Liver (tissue), 9 donors: ENCODE results near the gene GATD1. TPM values are rescaled to one million over a fixed set of nuclear protein-coding genes. Genes with fewer than 3 reads are reported as not detected.

Source experiments
- DNase-seq: peaks from one replicate; pipeline ENCODE4 v3.0.0-alpha.2; 2017; ENCODE audit warnings: low spot score
- H3K27ac ChIP-seq, 2 donors: one replicate each; pipeline ENCODE4 v1.7.0; 2013; ENCODE audit warnings: inconsistent platforms in 2 of 2, low read length in 2 of 2, control low read depth in 1 of 2, low read depth in 1 of 2, mild to moderate bottlenecking in 1 of 2
- H3K27me3 ChIP-seq, 4 donors: one replicate each; pipeline versions ENCODE4 v1.6.1 to v1.7.0; 2013; ENCODE audit warnings: low read length in 3 of 4, inconsistent platforms in 1 of 4, mild to moderate bottlenecking in 1 of 4, moderate library complexity in 1 of 4; ENCODE audit not compliant: control insufficient read depth in 4 of 4, insufficient read depth in 4 of 4
- H3K36me3 ChIP-seq, 4 donors: one replicate each; pipeline versions ENCODE4 v1.6.1 to v1.7.0; 2013; ENCODE audit warnings: low read length in 3 of 4, mild to moderate bottlenecking in 3 of 4, low read depth in 1 of 4, moderate library complexity in 1 of 4; ENCODE audit not compliant: control insufficient read depth in 4 of 4, insufficient read depth in 3 of 4
- H3K4me1 ChIP-seq, 4 donors: one replicate each; pipeline versions ENCODE4 v1.6.1 to v1.7.0; 2013; ENCODE audit warnings: low read length in 3 of 4, mild to moderate bottlenecking in 3 of 4, moderate library complexity in 1 of 4; ENCODE audit not compliant: control insufficient read depth in 4 of 4, insufficient read depth in 4 of 4
- H3K4me3 ChIP-seq, 3 donors: one replicate each; pipeline versions ENCODE4 v1.6.1 to v1.7.0; 2013; ENCODE audit warnings: low read length in 3 of 3, control low read depth in 1 of 3, low read depth in 1 of 3, mild to moderate bottlenecking in 1 of 3
- H3K9ac ChIP-seq, 2 donors: one replicate each; pipeline ENCODE4 v1.7.0; 2013; ENCODE audit warnings: low read length in 2 of 2, mild to moderate bottlenecking in 2 of 2, moderate library complexity in 2 of 2, control low read depth in 1 of 2, low read depth in 1 of 2
- H3K9me3 ChIP-seq, 4 donors: one replicate each; pipeline versions ENCODE4 v1.6.1 to v1.7.0; 2013; ENCODE audit warnings: low read length in 3 of 4; ENCODE audit not compliant: control insufficient read depth in 4 of 4
- EGR1 ChIP-seq, 2 donors: IDR thresholded peaks; 2 replicates each; pipeline ENCODE4 v1.6.1; 2016 to 2018; ENCODE audit warnings: antibody characterized with exemption in 2 of 2, low read depth in 2 of 2
- FOXA2 ChIP-seq: IDR thresholded peaks from 2 replicates; pipeline ENCODE4 v1.6.1; 2016; ENCODE audit warnings: antibody characterized with exemption
- GABPA ChIP-seq, 2 donors: IDR thresholded peaks in 1 of 2; conservative IDR thresholded peaks in 1 of 2; 2 replicates each; pipeline ENCODE4 v1.6.1; 2016; ENCODE audit warnings: antibody characterized with exemption in 2 of 2, mild to moderate bottlenecking in 1 of 2, moderate library complexity in 1 of 2
- HNF4A ChIP-seq, 2 donors: conservative IDR thresholded peaks; 2 replicates each; pipeline ENCODE4 v1.6.1; 2016; ENCODE audit warnings: antibody characterized with exemption in 2 of 2, mild to moderate bottlenecking in 2 of 2
- HNF4G ChIP-seq: IDR thresholded peaks from 2 replicates; pipeline ENCODE4 v1.6.1; 2016; ENCODE audit warnings: antibody characterized with exemption
- JUND ChIP-seq, 2 donors: IDR thresholded peaks; 2 replicates each; pipeline ENCODE4 v1.6.1; 2016; ENCODE audit warnings: antibody characterized with exemption in 2 of 2
- RAD21 ChIP-seq, 2 donors: IDR thresholded peaks; 2 replicates each; pipeline ENCODE4 v1.6.1; 2016; ENCODE audit warnings: antibody characterized with exemption in 2 of 2, mild to moderate bottlenecking in 2 of 2
- SP1 ChIP-seq: IDR thresholded peaks from 2 replicates; pipeline ENCODE4 v1.6.1; 2018; ENCODE audit warnings: antibody characterized with exemption, mild to moderate bottlenecking
- TAF1 ChIP-seq: conservative IDR thresholded peaks from 2 replicates; pipeline ENCODE4 v1.6.1; 2016; ENCODE audit warnings: antibody characterized with exemption, mild to moderate bottlenecking
- YY1 ChIP-seq: IDR thresholded peaks from 2 replicates; pipeline ENCODE4 v1.6.1; 2016; ENCODE audit warnings: antibody characterized with exemption, mild to moderate bottlenecking
- WGBS: extraction: QIAGEN DNeasy Blood & Tissue Kit; methylation state at CpG from one replicate; pipeline ENCODE4 v1.1.7; 2013; 5-methylcytosine and 5-hydroxymethylcytosine counted together
- polyA plus RNA-seq, 2 donors: library from polyadenylated mRNA; stranded (reverse) in 1 of 2; unstranded in 1 of 2; fragments of 200-250 nt in 1 of 2; fragments of >200 nt in 1 of 2; fragmentation: Nextera tagmentation in 1 of 2; extraction: Ambion mirVana in 1 of 2; gene quantifications; one replicate each; pipeline versions ENCODE4 v1.2.1 to v1.2.3, GENCODE V29; 2013 to 2015
- total RNA-seq, 2 donors: library from RNA; depleted of rRNA; stranded (reverse); fragments of >200 nt; gene quantifications; one replicate each; pipeline ENCODE4 v1.2.3, GENCODE V29; 2014
- TF ChIP-seq, protein P1 (sequence below): IDR thresholded peaks from 2 replicates; pipeline ENCODE4 v1.6.1; 2016; ENCODE audit warnings: antibody characterized with exemption
- TF ChIP-seq, protein P2 (sequence below): IDR thresholded peaks from 2 replicates; pipeline ENCODE4 v1.6.1; 2016; ENCODE audit warnings: antibody characterized with exemption, mild to moderate bottlenecking
- TF ChIP-seq, protein P3 (sequence below): IDR thresholded peaks from 2 replicates; pipeline ENCODE4 v1.6.1; 2016; ENCODE audit warnings: antibody characterized with exemption
- donor health status: healthy.
- donor health status: healthy.
- donor health status: healthy.
- donor health status: healthy.
- donor health status: healthy.

The GATD1 gene
- total and polyA plus RNA-seq, 4 donors = 22.7 to 37.2 (median 24.6) TPM

DNA sequence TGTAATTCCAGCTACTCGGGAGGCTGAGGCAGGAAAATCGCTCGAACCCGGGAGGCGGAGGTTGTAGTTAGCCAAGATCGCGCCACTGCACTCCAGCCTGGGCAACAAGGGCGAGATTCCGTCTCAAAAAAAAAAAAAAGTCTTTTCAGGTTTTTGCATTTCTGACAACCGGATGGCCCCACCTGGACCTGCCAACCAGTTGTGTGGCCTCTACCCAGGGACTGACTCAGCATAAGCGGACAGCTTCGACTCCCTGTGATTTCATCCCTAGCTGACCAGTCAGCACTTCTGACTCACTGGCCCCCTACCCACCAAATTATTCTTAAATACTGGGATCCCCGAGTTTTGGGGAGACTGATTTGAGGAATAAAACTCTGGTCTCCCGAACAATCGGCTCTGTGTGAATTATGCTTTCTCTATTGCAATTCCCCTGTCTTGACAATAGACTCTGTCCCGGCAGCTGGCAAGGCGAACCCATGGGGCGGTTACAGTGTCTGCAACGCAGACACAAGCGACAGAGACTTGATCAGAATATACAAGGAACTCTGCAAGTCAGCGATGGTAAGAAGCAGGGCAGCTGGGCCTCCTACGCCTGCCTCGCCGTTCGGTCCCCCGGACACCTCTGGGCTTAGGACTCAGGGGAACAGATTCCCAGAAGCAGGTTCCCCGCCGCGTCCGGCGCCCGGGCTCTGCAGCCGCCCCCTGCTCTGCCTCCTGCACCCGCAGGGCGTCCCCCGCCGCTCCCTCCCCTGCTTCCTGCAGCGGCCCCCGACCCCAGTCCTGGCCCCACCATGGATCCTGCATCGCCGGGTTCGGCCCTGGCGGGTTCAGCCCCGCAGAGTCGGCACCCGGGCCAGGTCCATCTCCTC is 30.8 kb downstream of the GATD1 start:
- peak overlapping the region; percentile 56 to 72 for H3K27ac ChIP-seq
- no peaks in the 10 kb centered on the region for H3K27me3 ChIP-seq
- no peaks in the 10 kb centered on the region for H3K36me3 ChIP-seq
- DNase-seq = no peak
- 27% methylated on average over 46 of the region's 46 CpGs for WGBS
- H3K4me3 ChIP-seq = peak overlapping the region in 2 of 3 donors; percentile 73 to 99
- no peak for TF ChIP-seq EGR1 (IDR thresholded peaks at IDR 0.05; ENCODE audit: low read depth in 2 of 2)
- TF ChIP-seq SP1 = no peak
- no peak for TF ChIP-seq TAF1
- no peak for TF ChIP-seq YY1
- no peak for TF ChIP-seq HNF4A (conservative IDR thresholded peaks at IDR 0.05)
- no peak for TF ChIP-seq RAD21 (IDR thresholded peaks at IDR 0.05)
- no peak for TF ChIP-seq FOXA2
- TF ChIP-seq, protein P1, sequence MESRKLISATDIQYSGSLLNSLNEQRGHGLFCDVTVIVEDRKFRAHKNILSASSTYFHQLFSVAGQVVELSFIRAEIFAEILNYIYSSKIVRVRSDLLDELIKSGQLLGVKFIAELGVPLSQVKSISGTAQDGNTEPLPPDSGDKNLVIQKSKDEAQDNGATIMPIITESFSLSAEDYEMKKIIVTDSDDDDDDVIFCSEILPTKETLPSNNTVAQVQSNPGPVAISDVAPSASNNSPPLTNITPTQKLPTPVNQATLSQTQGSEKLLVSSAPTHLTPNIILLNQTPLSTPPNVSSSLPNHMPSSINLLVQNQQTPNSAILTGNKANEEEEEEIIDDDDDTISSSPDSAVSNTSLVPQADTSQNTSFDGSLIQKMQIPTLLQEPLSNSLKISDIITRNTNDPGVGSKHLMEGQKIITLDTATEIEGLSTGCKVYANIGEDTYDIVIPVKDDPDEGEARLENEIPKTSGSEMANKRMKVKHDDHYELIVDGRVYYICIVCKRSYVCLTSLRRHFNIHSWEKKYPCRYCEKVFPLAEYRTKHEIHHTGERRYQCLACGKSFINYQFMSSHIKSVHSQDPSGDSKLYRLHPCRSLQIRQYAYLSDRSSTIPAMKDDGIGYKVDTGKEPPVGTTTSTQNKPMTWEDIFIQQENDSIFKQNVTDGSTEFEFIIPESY = no peak
- TF ChIP-seq, protein P2, sequence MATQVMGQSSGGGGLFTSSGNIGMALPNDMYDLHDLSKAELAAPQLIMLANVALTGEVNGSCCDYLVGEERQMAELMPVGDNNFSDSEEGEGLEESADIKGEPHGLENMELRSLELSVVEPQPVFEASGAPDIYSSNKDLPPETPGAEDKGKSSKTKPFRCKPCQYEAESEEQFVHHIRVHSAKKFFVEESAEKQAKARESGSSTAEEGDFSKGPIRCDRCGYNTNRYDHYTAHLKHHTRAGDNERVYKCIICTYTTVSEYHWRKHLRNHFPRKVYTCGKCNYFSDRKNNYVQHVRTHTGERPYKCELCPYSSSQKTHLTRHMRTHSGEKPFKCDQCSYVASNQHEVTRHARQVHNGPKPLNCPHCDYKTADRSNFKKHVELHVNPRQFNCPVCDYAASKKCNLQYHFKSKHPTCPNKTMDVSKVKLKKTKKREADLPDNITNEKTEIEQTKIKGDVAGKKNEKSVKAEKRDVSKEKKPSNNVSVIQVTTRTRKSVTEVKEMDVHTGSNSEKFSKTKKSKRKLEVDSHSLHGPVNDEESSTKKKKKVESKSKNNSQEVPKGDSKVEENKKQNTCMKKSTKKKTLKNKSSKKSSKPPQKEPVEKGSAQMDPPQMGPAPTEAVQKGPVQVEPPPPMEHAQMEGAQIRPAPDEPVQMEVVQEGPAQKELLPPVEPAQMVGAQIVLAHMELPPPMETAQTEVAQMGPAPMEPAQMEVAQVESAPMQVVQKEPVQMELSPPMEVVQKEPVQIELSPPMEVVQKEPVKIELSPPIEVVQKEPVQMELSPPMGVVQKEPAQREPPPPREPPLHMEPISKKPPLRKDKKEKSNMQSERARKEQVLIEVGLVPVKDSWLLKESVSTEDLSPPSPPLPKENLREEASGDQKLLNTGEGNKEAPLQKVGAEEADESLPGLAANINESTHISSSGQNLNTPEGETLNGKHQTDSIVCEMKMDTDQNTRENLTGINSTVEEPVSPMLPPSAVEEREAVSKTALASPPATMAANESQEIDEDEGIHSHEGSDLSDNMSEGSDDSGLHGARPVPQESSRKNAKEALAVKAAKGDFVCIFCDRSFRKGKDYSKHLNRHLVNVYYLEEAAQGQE = no peak
- TF ChIP-seq, protein P3, sequence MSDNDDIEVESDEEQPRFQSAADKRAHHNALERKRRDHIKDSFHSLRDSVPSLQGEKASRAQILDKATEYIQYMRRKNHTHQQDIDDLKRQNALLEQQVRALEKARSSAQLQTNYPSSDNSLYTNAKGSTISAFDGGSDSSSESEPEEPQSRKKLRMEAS = no peak
- TF ChIP-seq GABPA (IDR thresholded peaks at IDR 0.05 in 1 of 2, conservative IDR thresholded peaks at IDR 0.05 in 1 of 2) = no peak
- no peak for TF ChIP-seq HNF4G
- H3K9ac ChIP-seq = peak overlapping the region in 1 of 2 donors; percentile 61
- no peaks in the 10 kb centered on the region for H3K9me3 ChIP-seq
- H3K4me1 ChIP-seq = peaks cover 7 to 31% (median 23%) of the 10 kb centered on the region in 4 donors

DNA sequence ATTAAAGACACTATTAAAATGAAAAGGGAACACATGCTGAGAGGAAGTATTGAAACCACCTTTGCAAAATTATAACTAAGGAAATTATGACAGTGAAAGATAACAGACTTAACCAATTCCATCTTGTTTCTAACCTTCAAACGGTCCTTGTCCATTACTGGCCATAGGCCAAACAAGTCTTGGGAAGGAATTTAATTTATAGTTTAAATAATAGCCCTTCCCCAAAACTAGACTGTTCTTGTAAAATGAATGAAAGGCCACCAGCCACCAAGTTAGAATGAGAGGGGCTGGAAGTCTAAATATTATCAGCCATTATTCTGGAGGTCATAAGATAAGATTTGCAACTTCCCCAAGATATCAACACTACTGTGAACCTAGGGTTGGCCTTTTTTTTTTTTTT is 31.9 kb downstream of the GATD1 start:
- Histone ChIP-seq H3K27ac (no peak overlapping the region), H3K9ac (no peak overlapping the region), H3K4me1 (peaks cover 7 to 28% (median 23%) of the 10 kb centered on the region in 4 donors), H3K4me3 (no peak overlapping the region), H3K27me3 (no peaks in the 10 kb centered on the region), H3K9me3 (no peaks in the 10 kb centered on the region), H3K36me3 (no peaks in the 10 kb centered on the region)
- WGBS = 46% methylated on average over 1 of the region's 1 CpG
- DNase-seq = no peak
- TF ChIP-seq JUND (IDR thresholded peaks at IDR 0.05) = no peak
